Sciatic nerve (tissue), 2 donors: ENCODE data around the gene TMEM209. TPM values are rescaled to one million over a fixed set of nuclear protein-coding genes. Genes with fewer than 3 reads are reported as not detected.
"Not testable (repeated sequence)": the region's sequence is repeated elsewhere in the genome, so short reads cannot be mapped to it uniquely, and the experiment has no call there.

Experiments used
- ATAC-seq: fragments of 200-7000 bp; cut with Tn5 transposase; one replicate; pipeline ENCODE4 v1.9.1; 2020; ENCODE audit warnings: mild to moderate bottlenecking, moderate library complexity
- DNase-seq: peaks from one replicate; pipeline ENCODE4 v3.0.0-alpha.2; 2020; ENCODE audit warnings: low spot score
- intact Hi-C: fragments of 100-400 bp; cut with DNase I; formaldehyde crosslinking; loops from one replicate; pipeline ENCODE4 v1.14.2; 2022
- total RNA-seq: library from RNA; stranded (reverse); fragmentation: NEBNext Ultra II Directional; extraction: Animal tissue kit (Norgen Biotek cat#: 25700); gene quantifications from one replicate; pipeline ENCODE4 v1.2.1, GENCODE V29; 2021
- donor health status: DM: no; HTN: no; CAD: no.
- donor health status: DM: no; HTN: no; CAD: no.

Gene TMEM209
- total RNA-seq, 1 donor from 2014 or later, result 23.9 TPM

DNA sequence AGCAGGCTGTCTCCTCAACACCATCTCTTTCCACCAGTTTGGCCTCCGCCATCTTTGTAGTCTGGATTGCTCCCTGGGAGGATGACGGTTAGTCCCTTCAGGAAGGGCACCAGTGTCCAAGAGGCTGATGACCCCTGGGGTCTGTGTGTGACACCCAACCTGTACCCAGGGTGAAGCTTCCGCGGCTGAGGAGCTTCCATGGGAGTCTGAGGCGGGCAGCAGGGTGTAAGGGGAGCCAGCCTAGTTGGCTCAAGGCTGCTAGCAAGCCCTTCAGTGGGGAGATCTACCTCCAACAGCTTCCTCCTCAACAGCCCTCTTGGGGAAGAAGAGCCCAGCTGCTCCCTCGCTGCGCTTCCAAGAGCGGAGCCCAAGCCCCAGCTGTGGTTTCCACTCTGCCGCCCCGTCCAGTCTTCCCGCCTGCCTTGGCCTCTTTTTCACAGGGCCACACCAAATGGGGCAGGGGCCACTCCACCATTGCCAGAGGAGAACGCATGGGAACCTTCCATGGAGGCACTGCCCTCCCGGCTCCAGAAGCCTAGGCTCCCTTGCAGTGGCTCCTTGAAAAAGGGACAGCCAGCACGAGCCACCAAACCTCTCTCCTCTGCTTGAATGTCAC lies 57.4 kb downstream of the TMEM209 start:
- DNase-seq (no peak), ATAC-seq (no peak)
- intact Hi-C loops, result no loop called here

GRCh38 chr7:130146693-130147405 lies 58.4 kb downstream of the TMEM209 start:
- DNase-seq, result no peak
- no peak for ATAC-seq
- intact Hi-C loops, result no loop called here

- ATAC-seq, intact Hi-C loops, DNase-seq: not testable (repeated sequence)
These were observed 59.1 kb downstream of the TMEM209 start for GRCh38 chr7:130146142-130146541.

GRCh38 chr7:130145424-130146100 lies 59.6 kb downstream of the TMEM209 start:
- no peak for ATAC-seq
- intact Hi-C loops, result no loop called here
- no peak for DNase-seq

DNA sequence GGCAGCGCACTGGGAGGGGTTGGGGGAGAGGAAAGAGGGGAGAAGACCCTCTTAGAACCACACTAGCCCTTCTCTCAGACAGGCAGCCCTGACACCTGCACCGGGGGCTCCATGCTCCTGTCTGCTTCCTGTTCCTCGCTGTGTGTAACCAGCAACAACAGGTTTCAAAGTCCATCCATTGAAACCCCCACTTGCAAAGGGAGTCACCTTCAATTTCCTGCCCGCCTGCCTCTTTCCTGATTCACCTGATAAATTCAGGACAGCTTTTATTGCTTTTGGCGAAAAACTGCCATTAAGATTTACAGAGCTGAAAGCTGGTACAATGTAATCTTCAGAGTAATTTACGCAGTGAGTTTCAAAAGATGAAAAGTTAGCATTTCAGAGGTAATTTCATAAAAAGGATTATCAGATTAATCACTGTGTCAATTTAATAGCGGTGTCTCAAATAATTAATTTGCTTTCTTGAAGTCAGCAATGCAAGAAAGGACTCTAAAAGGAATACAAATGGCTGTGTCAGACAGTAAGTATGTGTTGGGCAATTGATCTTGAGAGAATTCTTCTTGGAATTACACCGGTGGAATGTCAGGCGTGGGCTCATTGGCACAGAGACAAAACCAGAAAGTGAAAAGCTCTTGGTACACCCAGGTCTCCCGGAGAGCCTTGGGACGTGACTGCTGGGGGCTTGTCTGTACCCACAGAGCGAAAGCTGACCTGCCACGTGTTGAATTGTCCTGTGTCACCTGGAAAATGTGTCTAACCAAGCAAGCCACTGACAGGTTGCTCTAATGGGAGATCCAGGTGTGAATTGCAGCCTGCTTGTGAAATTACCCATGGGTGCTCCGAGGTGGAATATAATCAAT lies 60.7 kb downstream of the TMEM209 start:
- intact Hi-C loops, result no loop called here
- ATAC-seq, result no peak
- no peak for DNase-seq

DNA sequence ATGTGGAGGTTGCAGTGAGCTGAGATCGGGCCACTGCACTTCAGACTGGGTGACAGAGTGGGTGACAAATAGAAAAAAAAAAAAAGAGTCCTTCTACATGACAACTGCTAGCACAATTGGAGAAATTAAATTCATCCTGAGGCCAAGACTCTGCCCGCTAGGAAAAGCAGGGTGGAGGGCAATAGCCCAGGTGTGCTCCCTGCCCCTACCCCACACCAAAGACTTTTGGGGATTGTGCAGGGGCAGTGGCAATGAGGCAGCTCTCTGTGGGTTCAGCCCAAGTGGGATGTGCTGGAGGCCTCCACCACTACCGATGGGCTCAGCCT lies 61.3 kb downstream of the TMEM209 start:
- intact Hi-C loops, result no loop called here
- DNase-seq, result no peak
- ATAC-seq, result no peak

DNA sequence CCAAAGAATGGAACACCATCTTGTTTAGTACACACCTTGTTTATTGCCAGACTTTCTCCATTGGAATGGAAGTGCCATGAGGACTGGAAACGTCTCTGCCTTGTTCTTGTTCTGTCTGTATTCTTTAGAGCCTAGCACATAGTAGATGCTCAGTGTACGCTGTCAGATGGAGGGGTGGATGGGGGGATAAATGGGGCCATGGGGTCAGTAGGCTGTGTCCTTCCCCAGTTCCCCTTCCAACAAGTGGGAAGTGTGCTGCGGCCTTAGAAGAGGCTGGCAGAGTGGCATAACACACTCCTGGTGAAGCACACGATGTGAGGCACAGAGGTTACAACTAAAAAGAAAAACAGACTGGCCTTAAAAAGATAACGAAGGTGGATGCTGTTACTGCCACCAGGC lies 61.9 kb downstream of the TMEM209 start:
- no peak for DNase-seq
- intact Hi-C loops, result no loop called here
- ATAC-seq, result no peak

DNA sequence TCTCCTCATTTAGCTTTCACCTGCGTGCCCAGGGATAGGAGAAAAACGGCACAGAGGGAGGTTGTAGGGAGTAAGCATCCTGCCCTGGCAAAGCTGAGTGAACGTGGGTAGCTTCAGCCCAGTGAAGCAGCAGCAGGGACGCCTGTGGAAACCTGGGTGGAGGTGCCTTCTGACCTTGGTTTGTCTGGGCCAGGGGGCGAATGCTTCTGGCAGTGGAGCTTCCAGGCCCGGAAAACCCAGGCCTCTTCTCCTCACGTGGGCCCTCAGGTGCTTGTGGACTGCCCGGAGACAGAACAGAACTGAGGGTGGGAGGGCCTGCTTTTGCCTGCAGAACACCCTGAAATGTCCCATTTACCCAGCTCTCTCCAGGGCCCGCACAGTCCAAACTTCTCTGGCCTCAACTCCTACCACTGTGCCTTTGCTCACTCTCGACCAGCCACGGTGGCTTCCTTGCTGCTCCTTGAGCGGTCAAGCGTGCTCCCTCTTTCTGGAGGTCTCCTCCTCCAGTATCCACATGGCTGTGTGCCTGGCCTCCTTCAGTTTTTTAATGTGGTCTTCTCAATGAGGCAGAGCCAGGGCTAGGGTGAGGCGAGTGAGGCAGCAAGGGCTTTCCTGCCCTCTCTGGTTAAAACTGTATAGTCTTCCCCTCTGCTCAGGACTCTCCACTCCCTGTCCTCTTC lies 62.4 kb downstream of the TMEM209 start:
- no peak for DNase-seq
- intact Hi-C loops, result no loop called here

DNA sequence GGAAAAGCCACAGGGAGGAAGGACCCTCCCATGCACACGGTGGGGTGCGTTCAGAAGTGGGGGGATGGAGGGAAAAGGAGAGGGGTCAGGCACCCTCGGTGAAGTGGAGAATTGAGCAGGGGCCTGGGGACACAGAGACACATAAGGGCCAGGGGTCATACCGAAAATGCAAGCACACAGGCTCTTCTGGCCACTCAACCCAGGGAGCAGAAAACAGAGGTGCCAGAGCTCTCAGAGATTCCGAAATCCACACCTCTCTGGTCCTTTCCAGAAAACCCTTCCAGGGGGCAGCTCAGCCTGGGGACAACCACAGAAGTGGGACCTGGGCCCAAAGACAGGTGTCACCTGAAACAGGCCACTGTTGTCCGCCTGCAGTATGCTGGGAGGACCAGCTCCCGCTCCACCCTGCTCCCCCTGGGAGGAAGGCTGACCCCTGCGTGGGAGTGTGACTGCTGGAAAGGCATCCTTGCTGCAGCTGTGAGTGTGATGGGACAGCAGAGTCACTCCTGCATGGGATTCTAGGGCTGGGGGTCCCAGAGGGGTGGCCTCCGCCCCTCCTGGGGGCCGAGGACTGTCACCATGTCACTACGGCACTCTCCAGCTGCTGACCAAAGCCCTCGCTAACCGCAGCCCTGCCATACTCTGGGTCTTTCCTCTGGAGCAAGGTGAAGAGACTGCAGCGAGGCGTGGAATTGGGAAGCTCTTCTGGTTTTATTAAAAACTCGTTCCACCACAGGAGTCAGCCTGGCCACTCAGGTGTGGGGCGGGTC lies 63.1 kb downstream of the TMEM209 start:
- DNase-seq (no peak), ATAC-seq (peak; percentile 40)

More for the DNA sequence above, 62.4 kb downstream of the TMEM209 start:
- no peak for ATAC-seq

DNA sequence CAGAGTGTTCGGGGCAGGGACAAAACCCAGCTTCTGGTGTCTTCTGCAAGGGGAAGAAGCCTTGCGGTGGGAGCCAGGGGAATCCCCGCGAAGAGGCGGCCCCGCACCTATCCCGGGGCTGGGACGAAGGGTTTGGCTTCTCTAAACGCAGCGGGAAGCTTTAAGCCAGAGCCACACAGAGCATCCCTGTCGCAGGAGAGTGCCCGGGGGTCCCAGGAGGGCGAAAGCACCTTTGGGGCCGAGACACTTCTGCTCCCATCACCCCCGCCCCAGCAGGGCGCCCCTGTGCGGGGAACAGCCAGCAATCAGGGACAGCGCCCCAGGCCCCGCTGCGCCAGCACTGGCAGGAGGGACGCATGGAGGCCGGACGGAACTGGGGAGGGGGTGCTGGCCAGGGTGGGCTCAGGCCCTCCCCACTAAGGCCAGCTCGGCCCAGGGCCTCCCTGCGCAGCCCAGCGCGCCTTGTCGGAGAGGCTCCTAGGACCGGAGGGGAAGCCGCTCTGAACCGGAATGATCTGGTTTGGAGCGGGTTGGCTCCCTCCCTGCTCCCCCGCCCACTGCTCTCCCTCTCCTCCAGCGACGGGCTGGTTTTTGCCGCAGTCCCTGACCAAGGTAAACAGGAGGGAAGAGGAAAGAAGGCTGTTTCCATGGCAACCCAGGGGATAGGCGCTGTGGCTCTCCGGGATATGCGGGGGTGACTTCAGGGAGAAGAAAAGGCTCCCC lies 63.9 kb downstream of the TMEM209 start:
- intact Hi-C loops, result no loop called here
- ATAC-seq, result peak; percentile 98
- DNase-seq, result peak; percentile 91

More for the DNA sequence above, 63.1 kb downstream of the TMEM209 start:
- intact Hi-C loops, result no loop called here

DNA sequence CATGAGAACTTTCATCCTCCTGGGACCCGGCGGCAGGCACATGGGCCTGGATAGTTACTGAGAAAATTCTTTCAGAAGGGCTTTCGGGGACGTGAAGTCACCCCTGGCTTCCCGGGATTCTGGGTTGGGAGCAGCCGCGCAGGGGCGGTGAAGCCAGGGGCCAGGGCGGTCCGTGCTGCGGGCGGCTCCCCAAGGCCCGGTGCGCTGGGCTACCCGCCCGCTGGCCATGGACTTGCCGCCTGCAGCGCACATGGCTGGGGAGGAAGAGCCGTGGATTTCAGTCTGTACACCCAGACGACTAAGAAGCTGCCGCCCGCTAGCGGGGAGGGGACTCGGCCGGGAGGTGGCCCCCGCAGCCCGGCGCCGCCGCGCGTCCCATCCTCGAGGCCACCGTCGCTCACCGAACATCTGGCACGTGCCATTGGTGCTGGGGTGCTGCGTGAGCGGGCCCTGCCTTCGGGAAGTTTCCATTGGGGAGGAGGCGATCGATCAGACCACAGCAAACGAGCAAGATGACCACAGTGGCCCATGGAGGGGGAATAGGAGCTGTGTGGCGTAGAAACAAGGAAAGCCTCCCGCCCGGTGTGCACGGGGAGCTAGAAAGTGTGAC lies 64.5 kb downstream of the TMEM209 start:
- ATAC-seq, result no peak
- DNase-seq, result peak; percentile 60
- intact Hi-C loops, result no loop called here

DNA sequence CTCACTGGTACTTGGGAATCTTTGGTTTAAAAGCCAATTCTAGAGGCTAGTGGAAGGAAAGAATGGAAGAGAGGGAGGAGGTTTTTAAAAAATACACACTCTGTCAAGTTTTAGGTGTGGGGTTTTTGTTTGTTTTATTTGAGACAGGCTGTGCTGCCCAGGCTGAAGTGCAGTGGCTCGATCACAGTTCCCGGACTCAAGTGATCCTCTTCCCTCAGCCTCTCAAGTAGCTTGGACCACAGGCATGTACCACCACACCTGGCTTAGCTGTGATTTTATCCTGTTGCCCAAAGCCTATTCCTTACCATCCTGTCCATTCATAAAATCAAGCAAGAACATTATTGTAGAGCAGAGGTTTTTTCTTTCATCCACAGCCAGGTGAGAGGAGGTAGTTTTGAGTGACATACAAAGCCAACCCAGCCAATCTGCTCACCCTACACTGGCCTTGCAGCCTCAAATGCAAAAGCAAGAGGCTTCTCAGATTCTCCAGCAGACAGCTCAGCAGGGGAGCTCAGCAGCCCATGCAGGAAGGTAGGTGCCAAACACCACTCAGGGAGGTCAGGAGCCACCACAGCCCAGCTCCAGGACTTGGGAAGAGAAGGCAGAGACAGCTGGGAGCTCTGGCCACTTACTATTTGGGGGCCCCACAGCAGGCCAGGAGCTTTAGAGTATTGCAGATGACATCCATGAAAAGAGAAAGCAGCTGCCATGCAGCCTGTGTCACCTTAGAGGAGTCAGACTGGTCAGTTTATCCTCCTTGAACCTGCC lies 65.8 kb downstream of the TMEM209 start:
- intact Hi-C loops, result no loop called here
- ATAC-seq (no peak), DNase-seq (no peak)

DNA sequence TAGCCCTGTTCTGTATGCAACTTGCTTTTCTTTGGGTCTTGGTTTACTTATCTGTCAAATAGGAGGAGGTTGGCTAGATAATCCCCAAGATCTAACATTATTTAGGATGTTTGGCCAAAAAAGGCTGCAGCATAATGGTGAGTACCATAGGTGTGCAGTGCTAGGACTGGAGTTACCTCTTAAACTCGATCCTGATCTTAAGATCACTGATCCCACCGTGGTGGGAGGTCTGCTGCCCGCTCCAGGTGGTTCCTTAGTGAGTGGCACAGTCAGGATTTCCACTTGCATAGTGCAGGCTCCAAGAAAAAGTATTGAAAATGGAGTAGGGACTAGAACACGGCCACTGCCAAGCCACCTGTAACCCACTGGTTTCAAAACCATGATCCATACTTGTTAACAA lies 68.0 kb downstream of the TMEM209 start:
- ATAC-seq (no peak), DNase-seq (no peak)
- intact Hi-C loops, result no loop called here

DNA sequence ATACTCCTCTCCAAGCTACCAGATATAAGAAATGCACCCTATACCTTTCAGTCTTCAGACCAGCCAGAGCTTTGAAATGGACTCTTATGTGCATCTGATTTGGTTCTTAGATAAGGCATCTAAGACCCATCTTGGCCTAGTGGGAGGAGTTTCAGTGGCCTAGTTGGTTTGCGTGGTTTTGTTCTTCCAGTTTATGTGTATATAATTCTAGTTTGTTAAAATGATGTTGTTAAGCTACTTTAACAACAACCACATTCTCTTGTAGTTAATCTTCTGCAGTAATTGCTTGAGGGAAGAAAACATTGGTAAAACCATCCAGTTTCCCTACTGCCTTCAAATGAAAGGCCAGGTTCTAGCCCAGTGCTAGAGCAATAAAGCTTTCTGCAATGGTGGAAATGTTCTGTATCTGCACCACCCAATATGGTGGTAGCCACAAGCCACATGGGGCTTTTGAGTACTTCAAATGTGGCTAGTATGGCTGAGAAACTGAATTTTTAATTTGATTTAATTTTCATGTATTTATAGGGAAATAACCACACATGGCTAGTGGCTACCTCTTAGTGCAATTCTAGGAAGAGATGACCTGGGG lies 68.5 kb downstream of the TMEM209 start:
- DNase-seq (no peak), ATAC-seq (no peak)
- intact Hi-C loops, result no loop called here

GRCh38 chr7:130135208-130136205 lies 69.7 kb downstream of the TMEM209 start:
- intact Hi-C loops, result no loop called here
- DNase-seq, result no peak
- ATAC-seq, result no peak
